NOMO-1 treated with DMSO at 0.1 percent for 48 hours (cell line): ENCODE data around the gene RTN4RL1.
"Not testable (repeated sequence)": the region's sequence is repeated elsewhere in the genome, so short reads cannot be mapped to it uniquely, and the experiment has no call there.

Experiments used
- DNase-seq: peaks from one replicate; lab custom pipeline; 2025; ENCODE audit not compliant: unreplicated experiment; lab: John Stamatoyannopoulos, UW

The RTN4RL1 gene

GRCh38 chr17:2027528-2028233, 2.5 kb upstream of the RTN4RL1 start:
- DNase-seq, result no peak

GRCh38 chr17:2025622-2026309, 632 bp upstream of the RTN4RL1 start:
- peak; percentile 18 for DNase-seq

- no peak for DNase-seq
Measured at GRCh38 chr17:2024572-2025219, 438 bp downstream of the RTN4RL1 start.

- DNase-seq, result peak; percentile 12
Measured at GRCh38 chr17:2023692-2024571, 1.2 kb downstream of the RTN4RL1 start.

- no peak for DNase-seq
Measured at GRCh38 chr17:2023256-2023655, 1.9 kb downstream of the RTN4RL1 start.

- DNase-seq, result no peak
Measured at GRCh38 chr17:2022647-2023240, 2.4 kb downstream of the RTN4RL1 start.

GRCh38 chr17:2020721-2021120, 4.4 kb downstream of the RTN4RL1 start:
- no peak for DNase-seq

- no peak for DNase-seq
Measured at GRCh38 chr17:2019723-2020122, 5.4 kb downstream of the RTN4RL1 start.

- no peak for DNase-seq
Measured at GRCh38 chr17:2018716-2019510, 6.2 kb downstream of the RTN4RL1 start.

- peak; percentile 4 for DNase-seq
Measured at GRCh38 chr17:2017274-2017941, 7.7 kb downstream of the RTN4RL1 start.

- DNase-seq, result no peak
Measured at GRCh38 chr17:2016494-2016893, 8.6 kb downstream of the RTN4RL1 start.

GRCh38 chr17:2015314-2015713, 9.8 kb downstream of the RTN4RL1 start:
- no peak for DNase-seq

GRCh38 chr17:2013994-2014317, 11.2 kb downstream of the RTN4RL1 start:
- DNase-seq, result no peak

GRCh38 chr17:2013220-2013993, 11.7 kb downstream of the RTN4RL1 start:
- DNase-seq, result not testable (repeated sequence)

- DNase-seq, result no peak
Measured at GRCh38 chr17:2012499-2012898, 12.6 kb downstream of the RTN4RL1 start.

GRCh38 chr17:2011411-2012371, 13.4 kb downstream of the RTN4RL1 start:
- no peak for DNase-seq

- DNase-seq, result no peak
Measured at GRCh38 chr17:2009737-2010136, 15.4 kb downstream of the RTN4RL1 start.
